A549 (cell line): ENCODE measurements around the gene SH3RF1.

Experiments
- CHD4 ChIP-seq: fragments of 200-600 bp; sonication (generic); IDR thresholded peaks from 2 replicates; pipeline ENCODE4 v1.6.1; 2016; ENCODE audit warnings: antibody characterized with exemption, mild to moderate bottlenecking, borderline replicate concordance
- HDAC2 ChIP-seq: fragments of 200-600 bp; sonication (generic); IDR thresholded peaks from 2 replicates; pipeline ENCODE4 v1.6.1; 2016
- JUN ChIP-seq, 2 experiments: fragments of >200 bp; sonication (Bioruptor Twin); formaldehyde crosslinking; IDR thresholded peaks; 2 replicates in 1 of 2; 3 replicates in 1 of 2; pipeline ENCODE4 v1.6.1; 2016 to 2017
- MYC ChIP-seq: IDR thresholded peaks from 2 replicates; pipeline ENCODE4 v1.6.1; 2012; ENCODE audit warnings: mild to moderate bottlenecking, inconsistent platforms, low read length, improper control_type of control experiment, borderline replicate concordance
- SREBF2 ChIP-seq: fragments of 450-650 bp; IDR thresholded peaks from 2 replicates; pipeline ENCODE4 v1.6.1; 2014; ENCODE audit warnings: mild to moderate bottlenecking, moderate library complexity
- TF ChIP-seq, protein P1 (sequence below): IDR thresholded peaks from 2 replicates; pipeline ENCODE4 v1.6.1; 2012
- TF ChIP-seq, protein P2 (sequence below): fragments of >200 bp; sonication (Bioruptor Twin); formaldehyde crosslinking; IDR thresholded peaks from 3 replicates; pipeline ENCODE4 v1.5.1; 2016

DNA sequence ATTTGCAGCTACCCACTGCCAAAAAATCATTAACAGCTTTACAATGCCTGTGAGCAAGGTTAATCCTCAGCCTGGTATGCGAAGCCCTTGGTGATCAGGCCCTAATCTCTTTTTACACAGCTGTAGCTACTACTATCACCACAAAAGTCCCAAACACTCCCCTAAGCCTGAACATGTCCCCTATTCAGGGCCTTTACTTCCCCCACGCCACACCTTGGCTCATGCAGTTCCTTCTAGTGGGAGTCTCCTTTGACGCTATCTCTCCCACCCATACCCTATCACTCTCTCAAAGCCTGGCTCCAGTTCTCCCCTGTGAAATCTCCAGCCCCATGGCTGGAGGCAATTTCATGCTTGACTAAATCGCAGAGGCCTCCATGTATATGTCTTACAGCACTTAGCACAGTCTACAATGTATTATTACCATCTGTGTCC lies 170.1 kb downstream of the SH3RF1 start:
- TF ChIP-seq, protein P1, sequence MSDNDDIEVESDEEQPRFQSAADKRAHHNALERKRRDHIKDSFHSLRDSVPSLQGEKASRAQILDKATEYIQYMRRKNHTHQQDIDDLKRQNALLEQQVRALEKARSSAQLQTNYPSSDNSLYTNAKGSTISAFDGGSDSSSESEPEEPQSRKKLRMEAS = no peak
- no peak for TF ChIP-seq JUN (IDR thresholded peaks at IDR 0.05)
- TF ChIP-seq, protein P2, sequence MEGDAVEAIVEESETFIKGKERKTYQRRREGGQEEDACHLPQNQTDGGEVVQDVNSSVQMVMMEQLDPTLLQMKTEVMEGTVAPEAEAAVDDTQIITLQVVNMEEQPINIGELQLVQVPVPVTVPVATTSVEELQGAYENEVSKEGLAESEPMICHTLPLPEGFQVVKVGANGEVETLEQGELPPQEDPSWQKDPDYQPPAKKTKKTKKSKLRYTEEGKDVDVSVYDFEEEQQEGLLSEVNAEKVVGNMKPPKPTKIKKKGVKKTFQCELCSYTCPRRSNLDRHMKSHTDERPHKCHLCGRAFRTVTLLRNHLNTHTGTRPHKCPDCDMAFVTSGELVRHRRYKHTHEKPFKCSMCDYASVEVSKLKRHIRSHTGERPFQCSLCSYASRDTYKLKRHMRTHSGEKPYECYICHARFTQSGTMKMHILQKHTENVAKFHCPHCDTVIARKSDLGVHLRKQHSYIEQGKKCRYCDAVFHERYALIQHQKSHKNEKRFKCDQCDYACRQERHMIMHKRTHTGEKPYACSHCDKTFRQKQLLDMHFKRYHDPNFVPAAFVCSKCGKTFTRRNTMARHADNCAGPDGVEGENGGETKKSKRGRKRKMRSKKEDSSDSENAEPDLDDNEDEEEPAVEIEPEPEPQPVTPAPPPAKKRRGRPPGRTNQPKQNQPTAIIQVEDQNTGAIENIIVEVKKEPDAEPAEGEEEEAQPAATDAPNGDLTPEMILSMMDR = no peak
- TF ChIP-seq HDAC2 = no peak
- no peak for TF ChIP-seq MYC
- TF ChIP-seq SREBF2 = no peak
- TF ChIP-seq CHD4 = no peak
